Epithelial cell of proximal tubule (primary cell): ENCODE data around the gene MED13L. TPM values are rescaled to one million over a fixed set of nuclear protein-coding genes. Genes with fewer than 3 reads are reported as not detected.

Experiments used
- DNase-seq: peaks from one replicate; pipeline ENCODE4 v3.0.0-alpha.2; 2011; ENCODE audit warnings: low read depth
- H3K4me3 ChIP-seq: 2 replicates; pipeline ENCODE4 v1.5.1; 2011; ENCODE audit warnings: low read depth, mild to moderate bottlenecking, low read length
- total RNA-seq: library from RNA; depleted of rRNA; stranded (reverse); fragments of >200 nt; gene quantifications from 2 replicates; pipeline ENCODE4 v1.2.3, GENCODE V29; 2015
- TF ChIP-seq, protein P1 (sequence below): conservative IDR thresholded peaks from 2 replicates; pipeline ENCODE4 v1.5.1; 2012; ENCODE audit warnings: low read depth, mild to moderate bottlenecking, low read length

The MED13L gene
- total RNA-seq, 1 donor from 2014 or later = 37.9 TPM

- TF ChIP-seq, protein P1, sequence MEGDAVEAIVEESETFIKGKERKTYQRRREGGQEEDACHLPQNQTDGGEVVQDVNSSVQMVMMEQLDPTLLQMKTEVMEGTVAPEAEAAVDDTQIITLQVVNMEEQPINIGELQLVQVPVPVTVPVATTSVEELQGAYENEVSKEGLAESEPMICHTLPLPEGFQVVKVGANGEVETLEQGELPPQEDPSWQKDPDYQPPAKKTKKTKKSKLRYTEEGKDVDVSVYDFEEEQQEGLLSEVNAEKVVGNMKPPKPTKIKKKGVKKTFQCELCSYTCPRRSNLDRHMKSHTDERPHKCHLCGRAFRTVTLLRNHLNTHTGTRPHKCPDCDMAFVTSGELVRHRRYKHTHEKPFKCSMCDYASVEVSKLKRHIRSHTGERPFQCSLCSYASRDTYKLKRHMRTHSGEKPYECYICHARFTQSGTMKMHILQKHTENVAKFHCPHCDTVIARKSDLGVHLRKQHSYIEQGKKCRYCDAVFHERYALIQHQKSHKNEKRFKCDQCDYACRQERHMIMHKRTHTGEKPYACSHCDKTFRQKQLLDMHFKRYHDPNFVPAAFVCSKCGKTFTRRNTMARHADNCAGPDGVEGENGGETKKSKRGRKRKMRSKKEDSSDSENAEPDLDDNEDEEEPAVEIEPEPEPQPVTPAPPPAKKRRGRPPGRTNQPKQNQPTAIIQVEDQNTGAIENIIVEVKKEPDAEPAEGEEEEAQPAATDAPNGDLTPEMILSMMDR = no peak
- no peak for DNase-seq
- H3K4me3 ChIP-seq = no peak overlapping the region
Observed at GRCh38 chr12:115944837-115945490, 332.5 kb downstream of the MED13L start.

GRCh38 chr12:115944392-115944742 is 333.1 kb downstream of the MED13L start:
- TF ChIP-seq, protein P1 = no peak
- H3K4me3 ChIP-seq = no peak overlapping the region
- DNase-seq = no peak

DNA sequence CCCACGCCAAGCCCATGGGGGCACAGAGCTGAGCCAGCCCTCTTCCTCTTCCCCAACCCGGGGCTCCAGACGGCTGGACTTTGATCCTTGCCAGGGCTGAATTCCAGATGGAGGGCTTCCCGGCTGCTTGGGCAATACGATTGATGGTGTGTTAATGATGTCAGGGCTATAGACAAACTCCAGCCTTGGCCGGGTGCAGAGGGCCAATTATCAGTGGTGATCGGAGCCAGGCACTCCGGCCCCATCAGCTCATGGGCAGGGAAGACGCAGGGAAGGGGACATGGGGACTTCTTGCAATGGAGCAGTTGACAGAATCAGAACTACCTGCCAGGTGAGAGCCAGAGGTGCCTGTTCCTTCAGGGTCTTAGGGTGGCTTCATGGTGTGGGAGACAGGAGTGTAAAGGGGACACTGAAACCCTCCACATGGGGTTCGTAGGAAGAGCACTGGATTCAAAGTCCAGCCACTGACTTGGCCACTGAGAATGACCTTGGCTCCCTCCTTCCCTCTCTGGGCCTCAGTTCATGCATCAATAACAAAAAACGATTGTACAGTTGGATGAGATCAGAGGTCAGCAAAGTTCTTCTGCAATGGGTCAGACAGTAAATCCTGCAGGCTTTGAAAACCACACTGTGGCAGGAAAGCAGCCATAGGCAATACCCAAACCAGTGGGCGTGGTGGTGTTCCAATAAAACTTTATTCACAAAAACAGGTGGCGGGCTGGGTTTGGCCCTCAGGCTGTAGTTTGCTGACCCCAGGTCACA is 333.7 kb downstream of the MED13L start:
- TF ChIP-seq, protein P1 = no peak
- no peak for DNase-seq
- H3K4me3 ChIP-seq = no peak overlapping the region

DNA sequence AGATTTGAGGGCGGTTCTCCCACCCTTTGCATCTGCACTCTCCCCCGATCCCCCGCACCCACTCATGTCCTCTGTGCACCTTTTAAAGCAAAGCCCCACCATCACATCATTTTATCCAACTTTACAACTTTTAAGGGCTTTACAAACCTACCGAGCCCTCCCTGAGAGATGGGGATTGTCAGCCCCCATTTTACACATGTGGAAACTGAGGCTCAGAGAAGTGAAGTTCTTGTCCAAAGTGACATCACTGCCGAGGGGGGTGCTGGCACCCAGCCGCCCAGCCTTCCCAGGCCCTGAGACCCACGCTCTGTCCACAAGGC is 334.2 kb downstream of the MED13L start:
- no peak overlapping the region for H3K4me3 ChIP-seq
- DNase-seq = no peak
- TF ChIP-seq, protein P1 = no peak

DNA sequence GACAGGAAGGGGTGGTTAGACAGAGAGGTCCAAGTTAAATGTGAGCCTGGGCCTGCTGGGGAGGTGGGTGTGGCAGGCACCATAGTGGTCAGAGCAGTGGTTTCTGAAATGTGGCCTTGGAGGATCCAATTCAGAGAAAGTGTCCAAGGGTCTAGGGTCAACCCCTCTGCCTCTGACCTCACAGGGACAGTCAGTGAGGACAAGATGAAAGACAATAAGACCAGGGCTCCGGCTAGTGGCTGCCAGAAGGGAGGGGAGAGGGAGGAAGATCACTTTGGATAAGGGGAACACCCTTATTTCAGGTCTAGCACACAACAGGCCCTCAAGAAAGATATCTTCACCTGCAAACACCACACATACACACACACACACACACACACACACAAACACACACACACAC is 335.1 kb downstream of the MED13L start:
- no peak for DNase-seq
- TF ChIP-seq, protein P1 = no peak
- no peak overlapping the region for H3K4me3 ChIP-seq

DNA sequence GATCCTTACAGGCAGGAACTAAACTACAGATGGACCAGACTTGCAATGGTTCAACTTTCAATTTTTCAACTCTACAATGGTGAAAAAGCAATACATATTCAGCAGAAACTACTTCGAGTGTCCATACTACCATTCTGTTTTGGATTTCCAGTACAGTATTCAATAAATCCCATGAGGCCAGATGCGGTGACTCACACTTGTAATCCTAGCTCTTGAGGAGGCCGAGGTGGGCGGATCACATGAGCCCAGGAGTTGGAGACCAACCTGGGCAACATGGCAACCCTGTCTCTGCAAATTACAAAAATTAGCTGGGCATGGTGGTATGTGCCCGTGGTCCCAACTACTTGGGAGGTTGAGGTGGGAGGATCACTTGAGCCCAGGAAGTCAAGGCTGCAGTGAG is 336.1 kb downstream of the MED13L start:
- TF ChIP-seq, protein P1 = no peak
- no peak for DNase-seq
- no peak overlapping the region for H3K4me3 ChIP-seq
